ENCODE data around the gene FUOM. TPM values are rescaled to one million over a fixed set of nuclear protein-coding genes. Genes with fewer than 3 reads are reported as not detected.

The FUOM gene
- polyA plus RNA-seq, 1 donor, result 18.1 TPM

DNA sequence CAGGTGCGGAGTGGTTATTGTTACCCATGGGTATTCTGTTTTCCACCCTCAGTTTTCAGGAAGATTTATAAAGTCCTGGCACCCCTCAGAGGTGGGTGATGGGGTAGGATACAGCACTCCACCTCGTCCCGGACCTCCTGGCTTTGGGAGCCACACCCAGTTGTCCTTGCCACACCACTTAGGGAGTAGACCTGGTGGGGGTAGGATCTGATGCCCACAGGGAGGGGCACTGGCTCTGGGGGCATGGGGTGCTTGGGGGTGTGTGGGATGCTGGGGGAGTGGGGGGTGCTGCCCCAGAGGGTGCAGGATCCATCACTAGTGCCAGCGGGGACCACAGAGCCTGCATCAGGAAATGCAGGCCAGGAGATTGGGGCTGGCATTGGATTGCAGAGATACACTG lies 44.6 kb downstream of the FUOM start:
- DNase-seq, result no peak

DNA sequence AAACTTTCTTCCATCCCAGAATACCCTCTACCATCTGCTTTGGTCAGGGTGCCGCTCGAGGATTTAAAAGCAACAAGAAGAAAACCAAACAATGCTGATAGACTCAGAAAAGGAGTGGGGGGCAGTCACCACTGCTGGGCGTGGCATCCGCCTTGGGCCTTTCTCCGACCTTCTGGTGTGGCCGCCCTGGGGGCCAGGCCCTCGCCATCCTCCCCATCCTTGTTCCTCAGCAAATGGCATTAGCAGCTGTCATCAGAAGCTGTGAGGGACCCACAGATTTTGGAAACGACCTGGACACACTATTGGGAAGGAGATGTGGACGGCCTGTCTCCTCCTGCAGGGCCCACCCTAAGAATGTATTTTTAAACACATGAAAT lies 45.1 kb downstream of the FUOM start:
- no peak for DNase-seq

DNA sequence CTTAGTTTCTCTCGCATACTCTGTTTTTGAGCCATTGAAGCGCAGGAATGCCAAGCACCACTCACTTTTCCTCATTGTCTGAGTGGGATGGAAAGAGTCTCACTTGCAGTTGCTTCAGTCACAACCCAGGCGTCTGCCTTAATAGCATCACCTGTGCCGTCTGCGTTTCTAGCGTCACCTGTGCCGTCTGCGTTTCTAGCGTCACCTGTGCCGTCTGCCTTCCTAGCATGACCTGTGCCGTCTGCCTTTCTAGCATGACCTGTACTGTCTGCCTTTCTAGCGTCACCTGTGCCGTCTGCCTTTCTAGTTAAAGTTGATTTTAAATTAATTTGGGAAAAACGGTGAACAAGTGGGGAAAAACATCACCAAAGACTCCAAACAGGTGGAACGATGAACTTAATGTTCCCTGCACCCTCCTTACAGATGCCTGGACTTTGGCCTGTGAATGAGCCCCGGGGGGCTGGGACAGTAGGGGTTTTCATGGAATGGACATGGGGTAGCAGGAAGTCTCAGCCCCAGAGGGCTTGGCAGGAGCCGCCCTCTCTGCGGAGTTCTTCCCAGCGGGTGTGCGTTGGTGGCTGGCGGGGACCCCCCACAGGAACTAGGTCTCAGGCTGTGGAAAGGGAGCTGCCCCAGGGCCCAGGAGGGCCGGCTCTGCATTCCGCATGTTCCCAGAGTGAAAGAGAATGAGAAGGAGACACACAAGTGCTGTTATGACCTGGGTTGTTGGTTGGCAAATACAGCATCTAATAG lies 45.6 kb downstream of the FUOM start:
- no peak for DNase-seq

DNA sequence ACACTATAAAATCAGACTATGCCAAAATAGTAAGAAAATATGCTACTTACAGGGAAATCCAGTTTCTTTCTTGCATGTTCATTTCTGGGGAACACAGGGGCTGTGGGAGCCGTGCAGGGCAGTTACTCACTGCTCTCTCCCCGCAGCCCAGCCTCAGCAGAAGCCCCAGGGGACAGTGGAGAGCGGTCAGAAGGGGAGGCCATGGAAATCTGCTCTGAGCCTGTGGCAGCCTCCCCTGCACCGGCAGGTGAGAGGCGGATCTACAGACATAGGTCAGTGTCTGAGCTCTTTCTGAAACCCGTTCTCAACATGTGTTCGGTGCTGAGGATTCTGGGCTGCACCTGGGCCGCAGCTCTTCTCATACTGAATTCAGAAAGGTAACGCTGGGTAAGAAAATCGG lies 46.2 kb downstream of the FUOM start:
- no peak for DNase-seq

DNA sequence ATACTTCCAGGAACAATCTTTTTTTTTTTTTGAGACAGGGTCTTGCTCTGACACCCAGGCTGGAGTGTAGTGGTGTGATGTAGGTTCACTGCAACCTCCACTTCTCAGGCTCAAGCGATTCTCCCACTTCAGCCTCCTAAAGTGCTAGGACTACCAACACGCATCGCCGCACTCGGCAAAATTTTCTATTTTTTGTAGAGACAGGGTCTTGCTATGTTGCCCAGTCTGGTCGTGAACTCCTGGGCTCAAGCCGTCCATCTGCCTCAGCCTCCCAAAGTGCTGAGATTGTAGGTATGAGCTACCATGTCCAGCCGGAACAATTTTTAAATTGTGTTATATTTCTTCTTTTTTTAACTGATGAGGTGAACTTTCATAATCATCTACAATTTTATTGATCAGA lies 47.0 kb downstream of the FUOM start:
- no peak for DNase-seq

DNA sequence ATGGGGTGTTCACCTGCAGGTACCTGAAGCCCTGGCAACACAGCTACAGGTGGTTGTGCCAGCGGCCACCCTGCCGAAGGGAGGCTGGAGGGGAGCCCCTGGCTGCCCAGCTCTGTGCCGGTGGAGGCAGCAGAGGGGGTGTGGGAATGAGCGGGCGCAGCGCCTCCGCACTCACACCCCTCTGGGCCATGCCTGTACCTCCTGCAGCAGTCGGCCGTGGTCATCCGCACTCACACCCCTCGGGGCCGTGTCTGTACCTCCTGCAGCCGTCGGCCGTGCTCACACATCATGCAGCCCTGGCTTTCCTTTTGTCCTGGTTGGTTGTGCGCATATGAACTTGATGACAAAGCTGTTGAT lies 47.4 kb downstream of the FUOM start:
- DNase-seq, result no peak

DNA sequence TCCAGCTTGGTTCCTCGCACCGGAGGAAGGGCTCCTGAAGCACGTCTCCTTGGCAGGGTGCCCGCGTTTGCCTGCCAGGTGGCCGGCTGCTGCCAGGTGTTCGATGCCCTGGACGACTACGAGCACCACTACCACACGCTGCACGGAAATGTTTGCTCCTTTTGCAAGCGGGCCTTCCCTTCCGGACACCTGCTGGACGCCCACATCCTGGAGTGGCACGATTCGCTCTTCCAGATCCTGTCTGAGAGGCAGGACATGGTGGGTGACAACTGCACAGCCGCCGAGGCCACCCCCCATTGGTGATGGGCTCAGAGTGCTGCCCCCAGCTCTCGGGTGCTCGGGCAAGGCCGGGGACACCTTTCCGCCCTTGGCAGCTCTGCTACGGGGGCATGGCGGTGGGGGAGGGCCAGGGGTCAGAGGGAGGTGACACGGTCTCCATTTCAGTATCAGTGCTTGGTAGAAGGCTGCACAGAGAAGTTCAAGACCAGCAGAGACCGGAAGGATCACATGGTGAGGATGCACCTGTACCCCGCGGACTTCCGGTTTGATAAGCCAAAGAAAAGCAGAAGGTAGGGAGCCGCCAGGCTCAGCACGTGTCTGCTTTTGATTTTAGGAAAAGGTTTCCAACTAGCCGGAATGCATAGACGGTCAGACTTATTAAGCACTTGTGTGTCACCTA lies 48.0 kb downstream of the FUOM start:
- DNase-seq, result no peak

DNA sequence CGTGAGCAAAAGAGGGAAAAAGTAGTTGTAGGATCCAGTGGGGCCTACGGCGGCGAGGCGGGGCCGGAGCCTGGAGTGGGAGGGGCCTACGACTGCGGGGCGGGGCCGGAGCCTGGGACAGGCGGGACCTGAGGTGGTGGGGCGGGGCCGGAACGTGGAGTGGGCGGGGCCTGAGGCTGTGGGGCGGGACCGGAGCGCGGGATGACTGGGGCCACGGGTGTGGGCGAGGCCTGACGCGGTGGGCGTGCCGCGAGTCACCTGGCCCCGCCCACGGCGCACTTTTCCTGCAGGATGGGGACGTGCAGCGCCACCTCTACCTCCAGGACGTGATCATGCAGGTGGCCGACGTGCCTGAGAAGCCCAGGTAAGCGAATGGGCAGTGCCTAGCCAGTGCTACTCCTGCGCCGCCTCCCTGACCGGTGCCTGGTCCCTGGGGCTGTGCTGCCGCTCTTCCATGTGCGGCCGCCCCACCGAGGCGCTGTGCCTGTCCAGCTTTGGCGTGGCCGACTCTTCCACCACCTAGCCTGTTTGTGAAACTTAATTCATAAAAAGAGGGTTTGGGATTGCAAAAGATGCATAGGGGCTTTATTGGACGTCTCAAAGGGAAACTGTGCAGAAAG lies 48.6 kb downstream of the FUOM start:
- DNase-seq, result peak; percentile 82

DNA sequence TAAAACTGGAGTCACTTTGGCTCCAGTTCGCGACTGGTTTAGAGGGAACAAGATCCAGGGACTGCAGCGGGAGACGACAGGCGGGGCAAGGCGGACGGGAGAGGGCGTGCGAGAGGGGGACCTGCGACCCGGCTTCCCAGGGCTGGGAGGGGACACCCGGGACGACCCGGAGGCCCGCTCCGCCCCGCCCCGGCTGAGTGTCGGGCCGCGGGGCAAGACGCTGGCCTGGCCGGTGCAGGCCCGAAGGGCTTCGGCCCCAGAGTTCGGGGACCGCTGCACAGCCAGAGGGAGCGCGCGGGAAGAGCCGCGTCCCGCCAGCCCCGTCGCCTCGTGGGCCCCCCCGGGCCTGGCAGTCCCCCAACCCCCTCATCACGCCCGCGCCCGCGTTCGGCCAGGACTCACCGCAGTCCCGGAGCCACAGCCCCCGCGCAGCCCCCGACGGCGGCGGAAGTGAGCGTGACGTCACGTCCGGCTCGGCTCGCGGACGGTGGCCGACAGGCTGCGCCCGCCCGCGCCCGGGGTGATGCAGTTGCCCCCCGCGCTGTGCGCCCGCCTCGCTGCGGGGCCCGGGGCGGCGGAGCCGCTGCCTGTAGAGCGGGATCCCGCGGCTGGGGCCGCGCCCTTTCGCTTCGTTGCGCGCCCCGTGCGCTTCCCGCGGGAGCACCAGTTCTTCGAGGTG lies 49.3 kb downstream of the FUOM start, which contains the start of the genes TUBGCP2 and ZNF511:
Gene TUBGCP2, minus strand, starts transcription at position 452 of the 679 bp plus-strand sequence. CDS start 5,931 bp downstream, outside the sequence.
Gene ZNF511, plus strand, starts transcription at position 494 of the 679 bp plus-strand sequence. Its CDS starts 30 bp downstream, at position 524.
- peak; percentile 84 for DNase-seq

DNA sequence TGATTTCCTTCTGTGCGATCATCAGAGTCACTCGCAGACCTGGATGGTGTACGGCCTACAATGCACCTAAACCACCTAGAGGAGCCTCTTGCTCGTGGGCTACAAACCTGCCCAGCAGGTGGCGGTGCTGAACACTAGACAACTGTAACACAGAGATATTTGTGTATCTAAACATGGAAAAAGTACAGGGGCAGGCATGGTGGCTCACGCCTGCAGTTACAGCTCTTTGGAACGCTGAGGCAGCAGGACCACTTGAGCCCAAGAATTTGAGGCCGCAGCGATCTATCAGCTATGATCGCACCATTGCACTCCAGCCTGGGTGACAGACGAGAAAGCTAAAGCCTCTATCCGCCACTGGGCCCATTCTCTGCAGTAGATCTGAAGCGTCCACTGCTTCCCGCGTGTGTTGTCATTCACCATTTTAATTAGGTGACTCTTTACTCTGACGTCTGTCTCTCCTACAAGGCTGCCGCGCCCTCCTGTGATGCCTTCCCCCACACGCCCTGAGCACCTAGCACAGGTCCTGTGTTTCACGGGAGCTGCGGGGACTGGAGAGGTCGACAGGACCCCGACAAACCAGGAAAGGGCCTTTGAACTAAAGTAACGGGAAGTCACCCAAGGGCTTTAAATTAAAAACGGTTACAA lies 49.9 kb downstream of the FUOM start:
- DNase-seq, result peak; percentile 82

DNA sequence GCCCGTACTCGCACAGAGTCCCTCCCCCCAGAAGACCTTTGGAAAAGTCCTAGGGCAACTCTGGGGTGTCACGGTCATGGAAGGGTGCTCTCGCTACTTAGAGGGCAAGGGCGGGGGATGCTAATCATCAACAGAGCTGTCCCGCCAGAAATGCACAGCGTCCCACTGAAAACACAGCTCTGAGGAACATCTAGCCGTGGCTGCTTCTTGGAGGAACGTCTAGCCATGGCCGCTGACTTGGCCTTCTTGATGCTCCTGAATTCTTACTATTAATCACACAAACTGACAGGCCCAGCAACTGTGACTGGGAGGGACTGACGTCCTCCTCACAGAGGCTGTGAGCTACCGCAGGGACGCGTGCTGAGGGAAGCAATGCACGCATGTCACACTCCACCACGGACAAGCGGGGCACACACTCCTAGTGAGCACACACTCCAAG lies 50.9 kb downstream of the FUOM start:
- no peak for DNase-seq

DNA sequence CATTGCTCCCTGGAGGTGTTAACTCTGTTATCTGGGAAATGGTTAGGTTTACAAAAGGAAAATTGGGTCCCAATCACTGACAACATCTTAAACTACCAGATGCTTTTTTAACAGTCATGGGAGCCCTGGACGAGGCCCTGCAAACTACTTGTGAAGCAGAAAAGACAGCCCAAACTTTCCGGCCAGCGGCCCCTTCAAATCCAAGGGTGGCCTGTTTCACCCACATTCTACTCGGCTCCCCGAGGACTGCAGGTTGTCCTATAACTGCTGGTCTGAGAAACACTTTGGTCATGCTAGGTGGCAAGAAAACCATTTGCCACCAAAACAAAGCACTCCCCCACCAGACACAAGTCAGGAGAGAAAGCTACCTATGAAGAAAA lies 51.7 kb downstream of the FUOM start:
- no peak for DNase-seq

Other genes starting within 250 kb of the FUOM start
- gene KNDC1, start 197.8 kb downstream of the FUOM start, polyA plus RNA-seq (ENCODE audit: insufficient read length), result 8.3 TPM
- gene UTF1, start 127.8 kb downstream of the FUOM start, polyA plus RNA-seq (ENCODE audit: insufficient read length), result not detected
- gene VENTX, start 120.2 kb downstream of the FUOM start, polyA plus RNA-seq (ENCODE audit: insufficient read length), result 0.18 TPM
- 2.4 TPM for gene ADAM8, start 81.2 kb downstream of the FUOM start, polyA plus RNA-seq (ENCODE audit: insufficient read length)
- gene TUBGCP2, start 49.1 kb downstream of the FUOM start, polyA plus RNA-seq (ENCODE audit: insufficient read length), result 63.9 TPM
- 30.7 TPM for gene ZNF511, start 49.1 kb downstream of the FUOM start, polyA plus RNA-seq (ENCODE audit: insufficient read length)
- gene CALY, start 21.1 kb downstream of the FUOM start, polyA plus RNA-seq (ENCODE audit: insufficient read length), result 0.12 TPM
- gene PRAP1, start 10.6 kb downstream of the FUOM start, polyA plus RNA-seq (ENCODE audit: insufficient read length), result 3.1 TPM
- 128 TPM for gene ECHS1, start 15.3 kb upstream of the FUOM start, polyA plus RNA-seq (ENCODE audit: insufficient read length)
- 6.3 TPM for gene PAOX, start 21.2 kb upstream of the FUOM start, polyA plus RNA-seq (ENCODE audit: insufficient read length)
- gene MTG1, start 36.1 kb upstream of the FUOM start, polyA plus RNA-seq (ENCODE audit: insufficient read length), result 75.2 TPM
- 4.5 TPM for gene SPRN, start 66.6 kb upstream of the FUOM start, polyA plus RNA-seq (ENCODE audit: insufficient read length)
- 3.8 TPM for gene SCART1, start 95.9 kb upstream of the FUOM start, polyA plus RNA-seq (ENCODE audit: insufficient read length)
- gene CYP2E1, start 169.3 kb upstream of the FUOM start, polyA plus RNA-seq (ENCODE audit: insufficient read length), result 2.8 TPM
- gene SYCE1, start 207.6 kb upstream of the FUOM start, polyA plus RNA-seq (ENCODE audit: insufficient read length), result 0.42 TPM